HCT116 (cell line): ENCODE results near the gene YIF1B. TPM values are rescaled to one million over a fixed set of nuclear protein-coding genes. Genes with fewer than 3 reads are reported as not detected.

Source experiments
- ATAC-seq: fragments of 200-7000 bp; cut with Tn5 transposase; 2 replicates; pipeline ENCODE4 v1.9.1; 2020; ENCODE audit warnings: mild to moderate bottlenecking, moderate library complexity
- BruUV-seq: library from RNA; stranded (reverse); fragments of 400-500 nt; replicated peaks from 2 replicates; lab custom pipeline; 2021; lab: Mats Ljungman, UMichigan
- CTCF ChIA-PET: fragments of 300-600 bp; sonication (Branson Sonifier 250); formaldehyde crosslinking; loops from one replicate; lab custom pipeline; 2021; ENCODE audit warnings: antibody characterized with exemption; lab: Charles Lee
- POLR2A ChIA-PET: fragments of 300-600, 350-600 bp; sonication (Branson Sonifier 250); formaldehyde crosslinking; loops from one replicate; lab custom pipeline; 2021; ENCODE audit warnings: antibody characterized with exemption; lab: Charles Lee
- RAD21 ChIA-PET, 2 experiments: fragments of 300-600 bp; sonication (Branson Sonifier 250); formaldehyde crosslinking; loops; one replicate each; lab custom pipeline; 2023; ENCODE audit warnings: low total read pairs in 2 of 2; ENCODE audit not compliant: uncharacterized antibody in 2 of 2, unreplicated experiment in 2 of 2, low non-redundant PET in 1 of 2; lab: Charles Lee
- DNase-seq: peaks from one replicate; pipeline ENCODE4 v3.0.0-alpha.2; 2010; ENCODE audit warnings: low read depth, low spot score
- H2AFZ ChIP-seq: fragments of 200-600 bp; shearing (Covaris generic), sonication (generic); 2 replicates; pipeline ENCODE4 v1.6.1; 2017; ENCODE audit warnings: low read depth, mixed run types, mixed read lengths, antibody characterized with exemption, low read length; ENCODE audit not compliant: poor library complexity, severe bottlenecking
- H3K27ac ChIP-seq: 2 replicates; pipeline ENCODE4 v1.5.1; 2012; ENCODE audit warnings: low read depth, low read length
- H3K27me3 ChIP-seq: fragments of 200-600 bp; sonication (generic); 2 replicates; pipeline ENCODE4 v1.6.1; 2016; ENCODE audit warnings: mixed run types, low read length, mixed read lengths; ENCODE audit not compliant: insufficient read depth
- H3K36me3 ChIP-seq, 2 experiments: fragments of 200-500 bp in 1 of 2; fragments of 200-600 bp in 1 of 2; sonication (Bioruptor generic) in 1 of 2; sonication (generic) in 1 of 2; 2 replicates each; pipeline versions ENCODE4 v1.5.1 to v1.6.1; 2014 to 2016; ENCODE audit warnings: low read length in 2 of 2, inconsistent platforms in 1 of 2, mixed read lengths in 1 of 2, mixed run types in 1 of 2; ENCODE audit not compliant: insufficient read depth in 2 of 2, control insufficient read depth in 1 of 2
- H3K4me1 ChIP-seq, 2 experiments: fragments of 200-600 bp in 1 of 2; sonication (generic) in 1 of 2; 2 replicates each; pipeline versions ENCODE4 v1.5.1 to v1.6.1; 2012 to 2017; ENCODE audit warnings: low read length in 2 of 2, inconsistent platforms in 1 of 2, mild to moderate bottlenecking in 1 of 2, mixed read lengths in 1 of 2, mixed run types in 1 of 2, moderate library complexity in 1 of 2; ENCODE audit not compliant: insufficient read depth in 2 of 2, control insufficient read depth in 1 of 2
- H3K4me2 ChIP-seq: fragments of 200-600 bp; sonication (generic); 2 replicates; pipeline ENCODE4 v1.6.1; 2017; ENCODE audit warnings: mixed run types, low read length, mixed read lengths
- H3K4me3 ChIP-seq, 2 experiments: fragments of 200-600 bp in 1 of 2; sonication (generic) in 1 of 2; replicated peaks in 1 of 2; 2 replicates each; pipeline ENCODE4 v1.5.1; 2011 to 2016; ENCODE audit warnings: low read length in 2 of 2, control low read depth in 1 of 2, low read depth in 1 of 2, mild to moderate bottlenecking in 1 of 2, mixed read lengths in 1 of 2, mixed run types in 1 of 2
- H3K79me2 ChIP-seq: fragments of 200-600 bp; sonication (generic); 2 replicates; pipeline ENCODE4 v1.6.1; 2017; ENCODE audit warnings: mild to moderate bottlenecking, mixed run types, low read length, moderate library complexity, mixed read lengths; ENCODE audit not compliant: insufficient read depth
- H3K9ac ChIP-seq: fragments of 200-600 bp; sonication (generic); 2 replicates; pipeline ENCODE4 v1.6.1; 2016; ENCODE audit warnings: low read length, mixed read lengths
- H3K9me2 ChIP-seq: fragments of 200-600 bp; sonication (generic), shearing (Covaris generic); 2 replicates; pipeline ENCODE4 v1.6.1; 2017; ENCODE audit warnings: mixed run types, mild to moderate bottlenecking, moderate library complexity; ENCODE audit not compliant: insufficient read depth
- H3K9me3 ChIP-seq, 2 experiments: fragments of 200-500 bp in 1 of 2; fragments of 200-600 bp in 1 of 2; sonication (Bioruptor generic) in 1 of 2; sonication (generic) in 1 of 2; 2 replicates each; pipeline ENCODE4 v1.6.1; 2014 to 2017; ENCODE audit warnings: low read length in 2 of 2, mixed read lengths in 2 of 2, inconsistent platforms in 1 of 2, low read depth in 1 of 2, mild to moderate bottlenecking in 1 of 2, mixed run types in 1 of 2, moderate library complexity in 1 of 2; ENCODE audit not compliant: control insufficient read depth in 1 of 2, insufficient read depth in 1 of 2
- H4K20me1 ChIP-seq: fragments of 200-600 bp; sonication (generic), shearing (Covaris generic); 2 replicates; pipeline ENCODE4 v1.6.1; 2017; ENCODE audit warnings: mixed run types, mild to moderate bottlenecking, moderate library complexity; ENCODE audit not compliant: insufficient read depth
- CBX3 ChIP-seq: IDR thresholded peaks from 2 replicates; pipeline ENCODE4 v1.6.1; 2012; ENCODE audit warnings: low read depth
- CEBPB ChIP-seq: IDR thresholded peaks from 2 replicates; pipeline ENCODE4 v1.6.1; 2012; ENCODE audit warnings: low read depth
- EGR1 ChIP-seq: IDR thresholded peaks from 2 replicates; pipeline ENCODE4 v1.6.1; 2012; ENCODE audit warnings: low read depth
- EZH2 ChIP-seq: fragments of 200-600 bp; sonication (generic); IDR thresholded peaks from 2 replicates; pipeline ENCODE4 v1.6.1; 2017; ENCODE audit warnings: antibody characterized with exemption, mixed run types
- EZH2phosphoT487 ChIP-seq: fragments of 200-600 bp; IDR thresholded peaks from 2 replicates; pipeline ENCODE4 v1.6.1; 2018; ENCODE audit warnings: antibody characterized with exemption, borderline replicate concordance
- FOSL1 ChIP-seq: IDR thresholded peaks from 2 replicates; pipeline ENCODE4 v1.6.1; 2012; ENCODE audit warnings: low read depth
- JUND ChIP-seq: IDR thresholded peaks from 2 replicates; pipeline ENCODE4 v1.6.1; 2012
- POLR2A ChIP-seq: IDR thresholded peaks from 2 replicates; pipeline ENCODE4 v1.7.0; 2011; ENCODE audit warnings: borderline replicate concordance; ENCODE audit not compliant: insufficient read depth, insufficient read length; ENCODE audit errors: extremely low read depth
- POLR2AphosphoS5 ChIP-seq: IDR thresholded peaks from 2 replicates; pipeline ENCODE4 v1.6.1; 2011; ENCODE audit warnings: mild to moderate bottlenecking, low read depth, low read length, moderate library complexity
- SIN3A ChIP-seq: IDR thresholded peaks from 2 replicates; pipeline ENCODE4 v1.6.1; 2012; ENCODE audit warnings: low read depth
- TCF7L2 ChIP-seq: IDR thresholded peaks from 2 replicates; pipeline ENCODE4 v1.7.0; 2011; ENCODE audit warnings: borderline replicate concordance, inconsistent platforms; ENCODE audit not compliant: insufficient read depth, insufficient read length; ENCODE audit errors: extremely low read depth
- YY1 ChIP-seq: IDR thresholded peaks from 2 replicates; pipeline ENCODE4 v1.6.1; 2011; ENCODE audit warnings: low read length, low read depth, moderate library complexity, mild to moderate bottlenecking; ENCODE audit not compliant: insufficient replicate concordance; ENCODE audit errors: extremely low read depth
- intact Hi-C: fragments of 100-400 bp; cut with micrococcal nuclease; formaldehyde crosslinking; loops from 2 replicates; pipeline ENCODE4 v1.10.0; 2022
- total RNA-seq: library from RNA; stranded (reverse); gene quantifications from one replicate; pipeline ENCODE4 v1.2.1, GENCODE V29; 2021; ENCODE audit not compliant: unreplicated experiment
- TF ChIP-seq, protein P1 (sequence below): IDR thresholded peaks from 2 replicates; pipeline ENCODE4 v1.6.1; 2012; ENCODE audit warnings: low read depth
- TF ChIP-seq, protein P2 (sequence below): IDR thresholded peaks from 2 replicates; pipeline ENCODE4 v1.6.1; 2012

Gene YIF1B
- total RNA-seq, 1 experiment from 2014 or later, result 67.5 TPM

DNA sequence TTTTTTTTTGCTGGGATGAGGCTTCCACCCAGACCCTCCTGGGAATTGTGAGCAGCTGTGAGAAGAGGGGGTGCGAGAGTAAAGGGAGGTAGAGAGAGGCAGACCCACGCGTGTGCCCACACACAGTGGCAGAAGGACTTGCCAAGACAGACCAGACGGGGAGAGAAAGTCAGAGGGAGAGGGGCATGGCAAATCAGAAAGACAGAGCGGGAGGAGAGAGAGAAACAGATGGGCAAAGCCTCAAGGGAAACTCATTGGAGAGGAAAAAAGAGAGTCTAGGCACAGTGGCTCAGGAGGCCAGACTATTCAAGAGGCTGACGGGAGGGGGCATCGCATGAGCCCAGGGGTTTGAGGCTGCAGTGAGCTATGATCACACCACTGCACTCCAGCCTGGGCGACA is 36.9 kb upstream of the YIF1B start (continued):
- no peak for TF ChIP-seq POLR2AphosphoS5
- no peak for TF ChIP-seq CBX3
- TF ChIP-seq TCF7L2, result no peak
- TF ChIP-seq, protein P1, sequence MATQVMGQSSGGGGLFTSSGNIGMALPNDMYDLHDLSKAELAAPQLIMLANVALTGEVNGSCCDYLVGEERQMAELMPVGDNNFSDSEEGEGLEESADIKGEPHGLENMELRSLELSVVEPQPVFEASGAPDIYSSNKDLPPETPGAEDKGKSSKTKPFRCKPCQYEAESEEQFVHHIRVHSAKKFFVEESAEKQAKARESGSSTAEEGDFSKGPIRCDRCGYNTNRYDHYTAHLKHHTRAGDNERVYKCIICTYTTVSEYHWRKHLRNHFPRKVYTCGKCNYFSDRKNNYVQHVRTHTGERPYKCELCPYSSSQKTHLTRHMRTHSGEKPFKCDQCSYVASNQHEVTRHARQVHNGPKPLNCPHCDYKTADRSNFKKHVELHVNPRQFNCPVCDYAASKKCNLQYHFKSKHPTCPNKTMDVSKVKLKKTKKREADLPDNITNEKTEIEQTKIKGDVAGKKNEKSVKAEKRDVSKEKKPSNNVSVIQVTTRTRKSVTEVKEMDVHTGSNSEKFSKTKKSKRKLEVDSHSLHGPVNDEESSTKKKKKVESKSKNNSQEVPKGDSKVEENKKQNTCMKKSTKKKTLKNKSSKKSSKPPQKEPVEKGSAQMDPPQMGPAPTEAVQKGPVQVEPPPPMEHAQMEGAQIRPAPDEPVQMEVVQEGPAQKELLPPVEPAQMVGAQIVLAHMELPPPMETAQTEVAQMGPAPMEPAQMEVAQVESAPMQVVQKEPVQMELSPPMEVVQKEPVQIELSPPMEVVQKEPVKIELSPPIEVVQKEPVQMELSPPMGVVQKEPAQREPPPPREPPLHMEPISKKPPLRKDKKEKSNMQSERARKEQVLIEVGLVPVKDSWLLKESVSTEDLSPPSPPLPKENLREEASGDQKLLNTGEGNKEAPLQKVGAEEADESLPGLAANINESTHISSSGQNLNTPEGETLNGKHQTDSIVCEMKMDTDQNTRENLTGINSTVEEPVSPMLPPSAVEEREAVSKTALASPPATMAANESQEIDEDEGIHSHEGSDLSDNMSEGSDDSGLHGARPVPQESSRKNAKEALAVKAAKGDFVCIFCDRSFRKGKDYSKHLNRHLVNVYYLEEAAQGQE, result no peak
- no peak for TF ChIP-seq POLR2A
- TF ChIP-seq CEBPB, result no peak
- TF ChIP-seq EGR1, result no peak
- no peak for TF ChIP-seq SIN3A
- TF ChIP-seq JUND, result no peak

GRCh38 chr19:38351865-38352395 is 36.2 kb upstream of the YIF1B start:
- H3K79me2 ChIP-seq, result no peaks in the 10 kb centered on the region
- H3K4me2 ChIP-seq, result no peak overlapping the region
- H3K27me3 ChIP-seq, result no peaks in the 10 kb centered on the region
- POLR2A ChIA-PET, result no interaction called here
- BruUV-seq, result no TSS peak
- peak; percentile 43; the same call in 1 of the 2 replicates for ATAC-seq
- H3K4me1 ChIP-seq, result peaks cover 0 to 5% of the 10 kb centered on the region in 2 experiments; a peak in 2 of 4 replicates
- no peak for DNase-seq
- CTCF ChIA-PET, result no interaction called here
- H3K9ac ChIP-seq, result no peak overlapping the region
- intact Hi-C loops, result no loop called here
- no peak overlapping the region for H3K4me3 ChIP-seq
- no peak overlapping the region for H2AFZ ChIP-seq
- no peaks in the 10 kb centered on the region for H3K9me3 ChIP-seq
- RAD21 ChIA-PET, result no interaction called here
- no peaks in the 10 kb centered on the region for H4K20me1 ChIP-seq
- no peaks in the 10 kb centered on the region for H3K36me3 ChIP-seq
- TF ChIP-seq YY1 (no peak), FOSL1 (no peak), SIN3A (no peak), EZH2 (no peak), TCF7L2 (no peak), POLR2AphosphoS5 (no peak), CEBPB (no peak), EZH2phosphoT487 (no peak), EGR1 (no peak), POLR2A (no peak)
- TF ChIP-seq, protein P2, sequence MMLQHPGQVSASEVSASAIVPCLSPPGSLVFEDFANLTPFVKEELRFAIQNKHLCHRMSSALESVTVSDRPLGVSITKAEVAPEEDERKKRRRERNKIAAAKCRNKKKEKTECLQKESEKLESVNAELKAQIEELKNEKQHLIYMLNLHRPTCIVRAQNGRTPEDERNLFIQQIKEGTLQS, result no peak
- TF ChIP-seq, protein P1, result no peak
- H3K9me2 ChIP-seq, result no peaks in the 10 kb centered on the region
- no peak overlapping the region for H3K27ac ChIP-seq
